ENCODE results near the gene C1QTNF6. TPM values are rescaled to one million over a fixed set of nuclear protein-coding genes. Genes with fewer than 3 reads are reported as not detected.

The C1QTNF6 gene
- total RNA-seq, 4 donors from 2014 or later: 0.69 to 1.6 (median 1.1) TPM

GRCh38 chr22:37206118-37206840, 18.2 kb upstream of the C1QTNF6 start:
- no peak overlapping the region for H3K27ac ChIP-seq
- ATAC-seq: no peak
- TF ChIP-seq EP300 (IDR thresholded peaks at IDR 0.05): no peak
- no peak for TF ChIP-seq POLR2A (IDR thresholded peaks at IDR 0.05)
- TF ChIP-seq, protein P1, sequence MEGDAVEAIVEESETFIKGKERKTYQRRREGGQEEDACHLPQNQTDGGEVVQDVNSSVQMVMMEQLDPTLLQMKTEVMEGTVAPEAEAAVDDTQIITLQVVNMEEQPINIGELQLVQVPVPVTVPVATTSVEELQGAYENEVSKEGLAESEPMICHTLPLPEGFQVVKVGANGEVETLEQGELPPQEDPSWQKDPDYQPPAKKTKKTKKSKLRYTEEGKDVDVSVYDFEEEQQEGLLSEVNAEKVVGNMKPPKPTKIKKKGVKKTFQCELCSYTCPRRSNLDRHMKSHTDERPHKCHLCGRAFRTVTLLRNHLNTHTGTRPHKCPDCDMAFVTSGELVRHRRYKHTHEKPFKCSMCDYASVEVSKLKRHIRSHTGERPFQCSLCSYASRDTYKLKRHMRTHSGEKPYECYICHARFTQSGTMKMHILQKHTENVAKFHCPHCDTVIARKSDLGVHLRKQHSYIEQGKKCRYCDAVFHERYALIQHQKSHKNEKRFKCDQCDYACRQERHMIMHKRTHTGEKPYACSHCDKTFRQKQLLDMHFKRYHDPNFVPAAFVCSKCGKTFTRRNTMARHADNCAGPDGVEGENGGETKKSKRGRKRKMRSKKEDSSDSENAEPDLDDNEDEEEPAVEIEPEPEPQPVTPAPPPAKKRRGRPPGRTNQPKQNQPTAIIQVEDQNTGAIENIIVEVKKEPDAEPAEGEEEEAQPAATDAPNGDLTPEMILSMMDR (IDR thresholded peaks at IDR 0.05): no peak
- TF ChIP-seq POLR2AphosphoS5 (IDR thresholded peaks at IDR 0.05): no peak
- H3K4me1 ChIP-seq: no peaks in the 10 kb centered on the region
- H3K9me3 ChIP-seq: no peaks in the 10 kb centered on the region
- no peaks in the 10 kb centered on the region for H3K36me3 ChIP-seq
- H3K27me3 ChIP-seq: peaks cover 13% of the 10 kb centered on the region
- H3K4me3 ChIP-seq: no peak overlapping the region
- WGBS, 2 donors (ENCODE audit: low coverage in 1 of 2): 100% methylated on average over 1 of the region's 16 CpGs; no CpG with 5 or more reads in 1 of the 2 donors

DNA sequence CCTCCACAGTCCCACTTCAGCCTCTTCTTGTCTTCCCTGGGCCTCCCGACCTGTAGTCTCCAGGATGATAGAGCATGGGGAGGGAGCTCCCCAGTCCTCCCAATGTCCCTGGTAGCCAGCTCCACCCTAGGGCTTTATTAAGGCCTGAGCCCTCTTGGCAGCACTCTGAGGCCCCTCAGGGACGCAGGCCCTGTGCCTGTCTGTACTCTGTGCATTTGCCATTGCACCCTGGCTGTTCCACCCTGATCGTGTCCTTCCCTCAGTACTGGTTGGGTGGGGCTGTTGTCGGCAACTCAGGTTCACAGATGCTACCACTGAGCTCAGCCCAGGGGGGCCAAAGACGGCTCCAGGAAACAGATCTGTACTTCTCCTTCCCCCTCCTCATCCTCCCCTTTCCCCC, 17.0 kb upstream of the C1QTNF6 start:
- no peak for ATAC-seq
- H3K27me3 ChIP-seq: peaks cover under 1% of the 10 kb centered on the region
- no peak overlapping the region for H3K27ac ChIP-seq
- no peak overlapping the region for H3K4me3 ChIP-seq
- WGBS, 2 donors (ENCODE audit: low coverage in 1 of 2): 90% methylated on average over 3 of the region's 5 CpGs; no CpG with 5 or more reads in 1 of the 2 donors
- no peaks in the 10 kb centered on the region for H3K36me3 ChIP-seq
- peaks cover 0 to under 1% (median 0%) of the 10 kb centered on the region in 3 donors for H3K4me1 ChIP-seq
- TF ChIP-seq POLR2AphosphoS5 (IDR thresholded peaks at IDR 0.05) (no peak), POLR2A (IDR thresholded peaks at IDR 0.05) (no peak), EP300 (IDR thresholded peaks at IDR 0.05) (no peak)
- TF ChIP-seq, protein P1 (IDR thresholded peaks at IDR 0.05): no peak
- no peaks in the 10 kb centered on the region for H3K9me3 ChIP-seq

GRCh38 chr22:37204045-37204655, 16.1 kb upstream of the C1QTNF6 start:
- 77% methylated on average over 5 of the region's 5 CpGs; no CpG with 5 or more reads in 1 of the 2 donors for WGBS, 2 donors (ENCODE audit: low coverage in 1 of 2)

GRCh38 chr22:37203354-37204044, 15.5 kb upstream of the C1QTNF6 start:
- ATAC-seq: no peak
- no peak for TF ChIP-seq EP300 (IDR thresholded peaks at IDR 0.05)
- TF ChIP-seq, protein P1 (IDR thresholded peaks at IDR 0.05): no peak
- TF ChIP-seq POLR2A (IDR thresholded peaks at IDR 0.05): no peak
- no peak for TF ChIP-seq POLR2AphosphoS5 (IDR thresholded peaks at IDR 0.05)
- H3K36me3 ChIP-seq: no peaks in the 10 kb centered on the region
- H3K9me3 ChIP-seq: no peaks in the 10 kb centered on the region
- 80 to 86% methylated on average over 1 to 2 of the region's 16 CpGs for WGBS, 2 donors (ENCODE audit: low coverage in 1 of 2)
- H3K4me1 ChIP-seq: peaks cover 0 to 12% (median 5%) of the 10 kb centered on the region in 3 donors
- no peak overlapping the region for H3K27ac ChIP-seq
- no peaks in the 10 kb centered on the region for H3K27me3 ChIP-seq
- no peak overlapping the region for H3K4me3 ChIP-seq

More at GRCh38 chr22:37204045-37204655, 16.1 kb upstream of the C1QTNF6 start:
- no peak for ATAC-seq
- no peak for TF ChIP-seq POLR2A (IDR thresholded peaks at IDR 0.05)
- TF ChIP-seq POLR2AphosphoS5 (IDR thresholded peaks at IDR 0.05): no peak
- TF ChIP-seq, protein P1 (IDR thresholded peaks at IDR 0.05): no peak
- no peak for TF ChIP-seq EP300 (IDR thresholded peaks at IDR 0.05)
- no peaks in the 10 kb centered on the region for H3K36me3 ChIP-seq
- no peak overlapping the region for H3K4me3 ChIP-seq
- no peaks in the 10 kb centered on the region for H3K9me3 ChIP-seq
- no peaks in the 10 kb centered on the region for H3K27me3 ChIP-seq
- H3K27ac ChIP-seq: no peak overlapping the region
- H3K4me1 ChIP-seq: peaks cover 0 to 7% (median 5%) of the 10 kb centered on the region in 3 donors
